ENCODE measurements around the gene GALNT10.

Gene GALNT10

DNA sequence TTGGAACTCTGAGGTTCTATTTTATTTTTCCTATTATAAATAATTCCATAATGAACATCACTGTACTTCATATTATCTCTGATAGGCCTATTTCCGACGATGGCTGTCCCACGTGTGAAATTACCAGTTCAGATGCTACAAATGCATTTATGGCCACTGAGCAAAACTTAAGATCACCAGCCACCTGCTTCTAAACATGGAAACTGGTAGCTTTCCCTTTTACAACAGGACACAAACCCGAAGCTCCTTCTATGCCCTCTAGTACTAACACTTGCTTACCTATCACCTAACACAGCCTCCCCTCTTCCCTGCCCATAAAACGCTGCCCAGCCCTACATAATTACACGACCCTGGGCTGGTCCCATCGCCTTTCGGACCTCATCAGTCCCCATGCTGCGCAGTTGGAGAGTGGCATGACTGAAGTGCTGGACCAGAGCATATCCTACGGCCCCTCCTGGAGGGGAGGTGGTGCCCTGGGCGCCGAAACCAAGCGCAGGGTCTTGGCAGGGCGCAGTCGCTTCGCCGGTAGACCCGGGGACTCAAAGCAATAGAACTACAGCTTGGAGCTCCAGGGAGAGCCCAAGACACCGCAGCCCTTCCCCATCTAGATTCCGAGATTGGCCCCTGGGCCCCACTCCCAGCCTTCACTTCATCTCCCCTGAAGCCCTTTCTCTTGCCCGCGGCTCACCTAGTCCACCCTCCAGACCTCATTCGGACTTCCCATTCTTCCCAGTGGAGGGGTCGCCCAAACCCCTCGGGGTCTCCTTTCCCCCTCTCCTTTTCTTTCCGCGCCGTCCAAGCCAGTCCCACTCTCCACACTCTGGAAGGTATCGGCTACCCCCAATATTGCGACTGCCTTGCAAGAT is 254.3 kb downstream of the GALNT10 start:
- TF ChIP-seq CTCF (IDR thresholded peaks at IDR 0.05; ENCODE audit: control extremely low read depth, extremely low read depth, low read depth, missing control alignments) = no peak
- ChIA-PET CTCF (interaction anchor here (0.9 to 1.3 kb wide), 3 partner anchors 17 to 23 kb away, joined by 3 to 5 read pairs (median 3); no protein-coding TSS in a partner anchor), POLR2A (no interaction called here)
- DNase-seq (ENCODE audit: extremely low spot score) = peak; percentile 40

DNA sequence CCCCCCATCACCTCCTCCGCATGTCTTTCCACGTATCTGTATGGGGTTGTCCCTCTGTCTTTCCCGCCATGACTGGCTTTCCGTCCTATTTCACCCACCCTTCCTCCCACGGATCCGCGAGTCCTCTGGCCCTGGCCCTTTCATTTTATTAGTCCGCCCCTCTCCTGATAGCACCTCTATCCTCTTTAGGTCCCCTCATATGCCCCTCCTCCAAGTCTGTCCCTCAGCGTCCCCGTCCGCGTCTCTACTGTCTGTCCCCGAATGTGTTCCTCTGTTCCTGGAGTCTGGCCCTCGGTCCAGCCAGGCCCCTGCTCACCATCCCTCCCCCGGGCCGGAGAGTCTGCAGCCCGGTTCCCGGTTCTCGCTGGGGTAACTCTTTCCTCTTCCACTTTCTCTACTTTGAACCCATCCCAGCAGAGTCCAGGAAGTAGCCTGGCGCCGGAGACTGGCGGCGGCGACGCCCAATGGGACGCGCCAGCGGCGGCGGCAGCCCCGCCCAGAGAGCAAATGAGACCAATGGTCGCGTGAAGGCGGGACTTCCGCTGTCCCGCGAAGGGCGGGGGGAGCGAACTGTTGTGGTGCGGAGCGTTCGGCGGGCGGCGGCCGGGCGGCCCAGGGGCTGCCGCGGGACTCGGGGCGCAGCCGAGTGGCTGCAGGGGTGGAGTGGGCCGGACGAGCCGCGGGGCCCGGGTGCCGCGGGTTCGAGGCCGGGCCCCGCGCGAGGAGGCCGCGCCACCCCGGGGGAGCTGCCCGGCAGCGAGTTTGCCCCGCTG is 255.1 kb downstream of the GALNT10 start, which contains the start of gene SAP30L:
Gene SAP30L, plus strand, starts transcription at position 576 of the 773 bp plus-strand sequence. CDS start 608 bp downstream, outside the sequence.
- no peak for TF ChIP-seq CTCF (IDR thresholded peaks at IDR 0.05; ENCODE audit: control extremely low read depth, extremely low read depth, low read depth, missing control alignments)
- peak; percentile 100 for DNase-seq (ENCODE audit: extremely low spot score)
- CTCF ChIA-PET = interaction anchor here (0.9 to 1.3 kb wide), 5 partner anchors 16 to 373 kb away, joined by 3 to 5 read pairs (median 3); no protein-coding TSS in a partner anchor
- POLR2A ChIA-PET = no interaction called here

DNA sequence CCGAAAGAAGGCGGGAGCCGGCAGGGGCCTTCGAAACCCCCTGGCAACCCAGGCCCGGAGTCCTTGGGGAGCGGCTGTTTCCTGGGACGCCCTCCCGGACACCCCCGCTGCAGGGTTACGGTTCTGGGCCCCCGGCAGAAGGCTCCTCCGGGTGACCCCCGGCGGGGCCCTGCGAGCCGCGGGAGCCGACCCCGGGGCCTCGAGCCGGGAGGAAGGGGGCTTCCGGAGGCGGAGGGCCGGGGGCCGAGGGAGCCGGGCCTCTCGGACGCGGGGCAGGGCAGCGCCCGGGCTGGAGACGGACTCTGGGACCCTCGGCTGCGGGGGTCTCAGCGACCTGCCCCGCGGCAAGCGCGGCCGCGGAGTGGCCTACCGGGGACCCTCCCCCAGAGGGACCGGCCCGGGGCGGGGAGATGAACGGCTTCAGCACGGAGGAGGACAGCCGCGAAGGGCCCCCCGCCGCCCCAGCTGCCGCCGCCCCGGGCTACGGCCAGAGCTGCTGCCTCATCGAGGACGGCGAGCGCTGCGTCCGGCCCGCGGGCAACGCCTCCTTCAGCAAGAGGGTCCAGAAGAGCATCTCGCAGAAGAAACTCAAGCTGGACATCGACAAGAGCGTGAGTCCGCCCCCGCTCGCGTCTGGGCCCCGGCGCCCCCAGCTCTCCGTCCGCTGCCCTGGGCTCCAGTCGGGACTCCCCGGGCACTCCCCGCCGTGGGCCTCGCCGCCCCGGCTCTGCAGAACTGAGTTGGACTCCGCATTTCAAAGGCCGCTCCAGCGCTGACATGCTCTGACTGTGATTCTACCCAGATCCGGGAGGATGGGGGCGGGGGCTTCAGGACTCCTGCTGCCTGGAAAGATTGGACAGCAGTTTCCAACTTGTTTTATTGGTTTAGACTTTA is 255.9 kb downstream of the GALNT10 start:
- ChIA-PET CTCF (interaction anchor here (0.9 to 7.8 kb wide), 6 partner anchors 9 to 374 kb away, joined by 3 to 38 read pairs (median 4); no protein-coding TSS in a partner anchor), POLR2A (no interaction called here)
- TF ChIP-seq CTCF (IDR thresholded peaks at IDR 0.05; ENCODE audit: control extremely low read depth, extremely low read depth, low read depth, missing control alignments) = no peak
- DNase-seq (ENCODE audit: extremely low spot score) = peak; percentile 59

- DNase-seq (ENCODE audit: extremely low spot score) = no peak
- ChIA-PET CTCF (interaction anchor here (0.9 to 7.8 kb wide), 9 partner anchors 10 to 375 kb away, joined by 3 to 38 read pairs (median 4); no protein-coding TSS in a partner anchor), POLR2A (no interaction called here)
- TF ChIP-seq CTCF (IDR thresholded peaks at IDR 0.05; ENCODE audit: control extremely low read depth, extremely low read depth, low read depth, missing control alignments) = no peak
These were observed 256.7 kb downstream of the GALNT10 start for GRCh38 chr5:154447089-154447725.

GRCh38 chr5:154449786-154450185 is 259.3 kb downstream of the GALNT10 start:
- no peak for DNase-seq (ENCODE audit: extremely low spot score)
- POLR2A ChIA-PET = no interaction called here
- TF ChIP-seq CTCF (IDR thresholded peaks at IDR 0.05; ENCODE audit: control extremely low read depth, extremely low read depth, low read depth, missing control alignments) = no peak
- CTCF ChIA-PET = interaction anchor here (1.2 to 7.8 kb wide), 9 partner anchors 12 to 1917 kb away, joined by 3 to 38 read pairs (median 5); no protein-coding TSS in a partner anchor
